GM19395 (cell line): Measurements from ENCODE around the gene TMEM255B.
"Not testable (repeated sequence)": the region's sequence is repeated elsewhere in the genome, so short reads cannot be mapped to it uniquely, and the experiment has no call there.

Source experiments
- ATAC-seq: cut with Tn5 transposase; IDR thresholded peaks from one replicate; pipeline ENCODE4 v1.9.1; 2021; ENCODE audit warnings: mild to moderate bottlenecking, moderate library complexity; ENCODE audit not compliant: unreplicated experiment

TMEM255B gene

DNA sequence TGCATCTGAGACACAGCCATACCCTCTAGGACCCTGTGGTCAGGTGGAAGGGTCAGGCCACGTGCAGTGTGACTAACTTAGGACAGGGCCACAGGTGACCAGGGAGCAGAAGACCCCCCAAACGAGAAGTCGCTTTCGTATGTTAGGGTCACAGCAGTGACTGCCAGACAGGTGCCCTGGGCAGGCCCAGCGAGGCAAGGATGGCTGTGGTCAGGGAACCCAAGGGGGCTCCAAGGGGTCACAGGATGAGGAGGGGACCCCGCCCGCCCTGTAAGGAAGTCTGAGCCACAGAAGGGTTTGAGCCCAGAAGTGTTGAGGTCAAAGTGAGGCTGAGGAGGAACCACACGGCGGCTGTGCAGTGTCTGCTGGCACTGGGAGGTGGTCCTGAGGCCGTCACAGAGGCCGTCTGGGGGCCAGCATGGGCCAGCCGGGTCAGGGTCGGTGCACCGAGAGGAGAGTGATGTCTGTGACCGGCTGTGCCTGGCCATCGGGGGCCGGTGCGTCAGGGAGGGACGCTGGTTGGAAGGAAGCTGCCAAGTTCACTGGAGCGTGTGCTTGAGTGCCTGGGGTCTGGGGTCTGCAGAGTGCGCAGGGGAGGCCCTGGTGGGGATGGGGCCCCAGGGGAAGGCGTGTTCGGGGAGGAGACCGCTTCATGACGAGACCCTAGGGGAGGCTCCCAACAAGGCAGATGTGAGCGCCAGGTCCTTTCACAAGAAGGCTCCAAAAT lies 24.8 kb upstream of the TMEM255B start:
- no peak for ATAC-seq

DNA sequence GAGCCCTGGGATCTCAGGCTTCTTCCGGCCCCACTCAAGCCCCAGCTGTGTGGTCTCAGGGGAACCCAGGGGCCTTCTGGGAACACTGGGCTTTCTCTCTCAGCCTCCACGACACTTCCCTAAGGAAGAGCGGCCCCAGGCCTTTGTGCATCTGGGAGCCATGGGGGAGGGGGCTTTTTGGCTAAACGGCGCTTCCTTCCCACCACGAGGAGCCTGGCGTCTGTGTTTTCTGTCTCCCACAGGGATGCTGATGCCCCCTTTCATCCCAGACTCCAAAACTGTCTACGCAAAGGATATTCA lies 24.2 kb upstream of the TMEM255B start:
- ATAC-seq, result no peak

DNA sequence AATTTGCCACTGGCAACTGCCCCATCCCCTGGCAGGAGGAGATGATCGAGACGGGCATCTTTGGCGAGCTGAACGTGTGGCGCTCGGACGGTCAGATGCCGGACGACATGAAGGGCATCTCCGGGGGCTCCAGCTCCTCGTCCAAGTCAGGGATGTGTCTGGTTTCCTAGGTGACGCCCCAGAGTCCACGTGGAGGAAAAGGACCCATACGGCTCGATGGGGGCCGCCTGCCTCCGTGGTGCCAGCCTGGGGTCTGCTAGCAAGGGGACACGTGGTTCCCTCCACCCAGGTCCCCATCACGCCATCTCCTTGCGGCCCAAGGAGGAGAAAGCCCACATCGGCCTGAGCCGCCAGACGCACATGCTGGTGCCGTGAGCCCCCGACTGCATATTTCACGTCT lies 23.8 kb upstream of the TMEM255B start:
- ATAC-seq, result no peak

DNA sequence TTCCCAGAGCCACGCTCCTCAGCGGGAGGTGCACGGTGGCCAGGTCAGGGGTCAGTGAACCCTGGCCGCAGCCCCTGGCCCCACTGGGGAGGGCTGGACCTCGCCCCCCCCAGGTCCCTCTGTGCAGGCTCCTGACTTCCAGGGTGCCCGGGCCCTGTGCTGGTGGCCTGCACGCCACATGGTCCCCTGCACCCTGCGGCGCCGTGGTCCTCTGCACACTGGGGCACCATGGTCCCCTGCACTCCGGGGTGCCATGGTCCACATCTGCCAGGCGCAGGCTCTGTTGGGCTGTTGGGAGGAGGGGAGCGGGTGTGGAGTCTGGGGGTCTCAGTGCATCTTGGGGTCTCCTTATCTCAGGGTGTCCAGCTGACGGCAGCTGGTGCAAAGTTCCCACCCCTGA lies 23.3 kb upstream of the TMEM255B start:
- ATAC-seq, result no peak

DNA sequence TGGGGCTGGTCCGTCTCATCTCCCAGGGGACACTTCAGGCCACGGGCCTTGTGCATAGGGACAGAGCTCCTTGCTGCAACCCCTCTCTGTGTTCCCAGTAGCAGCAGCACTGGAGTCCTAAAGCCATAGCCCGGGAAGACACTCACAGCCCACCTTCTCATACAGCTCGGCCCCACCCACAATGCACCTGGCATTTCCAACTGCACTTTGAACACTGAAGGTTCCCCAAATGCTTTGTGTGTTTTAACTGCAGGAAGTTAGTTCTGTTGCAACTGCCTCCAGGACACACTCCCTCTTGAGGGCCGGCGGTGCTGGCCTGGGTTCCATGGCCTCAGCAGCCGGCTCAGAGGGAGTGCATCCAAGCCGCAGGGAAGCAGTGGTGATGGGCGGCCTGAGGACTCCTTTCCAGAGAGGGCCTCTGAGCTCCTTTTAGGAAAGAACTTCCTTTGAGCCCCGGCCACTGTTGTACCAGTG lies 22.7 kb upstream of the TMEM255B start:
- no peak for ATAC-seq

DNA sequence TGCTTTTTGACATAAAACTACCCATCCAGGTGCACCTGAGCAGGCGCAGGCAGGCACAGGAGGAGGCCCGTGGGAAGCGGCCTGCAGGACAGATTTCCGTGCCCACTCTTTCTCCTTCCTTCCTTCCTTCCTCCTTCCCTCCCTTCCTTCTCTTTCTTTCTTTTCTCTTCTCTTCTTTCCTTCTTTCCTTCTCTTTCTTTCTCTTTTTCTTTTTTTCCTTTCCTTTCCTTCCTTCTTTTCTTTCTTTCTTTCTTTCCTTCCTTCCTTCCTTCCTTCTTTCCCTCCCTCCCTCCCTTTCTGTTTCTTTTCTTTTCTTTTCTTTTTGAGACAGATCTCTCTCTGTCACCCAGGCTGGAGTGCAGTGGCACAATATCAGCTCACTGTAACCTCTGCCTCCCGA lies 21.2 kb upstream of the TMEM255B start:
- no peak for ATAC-seq

DNA sequence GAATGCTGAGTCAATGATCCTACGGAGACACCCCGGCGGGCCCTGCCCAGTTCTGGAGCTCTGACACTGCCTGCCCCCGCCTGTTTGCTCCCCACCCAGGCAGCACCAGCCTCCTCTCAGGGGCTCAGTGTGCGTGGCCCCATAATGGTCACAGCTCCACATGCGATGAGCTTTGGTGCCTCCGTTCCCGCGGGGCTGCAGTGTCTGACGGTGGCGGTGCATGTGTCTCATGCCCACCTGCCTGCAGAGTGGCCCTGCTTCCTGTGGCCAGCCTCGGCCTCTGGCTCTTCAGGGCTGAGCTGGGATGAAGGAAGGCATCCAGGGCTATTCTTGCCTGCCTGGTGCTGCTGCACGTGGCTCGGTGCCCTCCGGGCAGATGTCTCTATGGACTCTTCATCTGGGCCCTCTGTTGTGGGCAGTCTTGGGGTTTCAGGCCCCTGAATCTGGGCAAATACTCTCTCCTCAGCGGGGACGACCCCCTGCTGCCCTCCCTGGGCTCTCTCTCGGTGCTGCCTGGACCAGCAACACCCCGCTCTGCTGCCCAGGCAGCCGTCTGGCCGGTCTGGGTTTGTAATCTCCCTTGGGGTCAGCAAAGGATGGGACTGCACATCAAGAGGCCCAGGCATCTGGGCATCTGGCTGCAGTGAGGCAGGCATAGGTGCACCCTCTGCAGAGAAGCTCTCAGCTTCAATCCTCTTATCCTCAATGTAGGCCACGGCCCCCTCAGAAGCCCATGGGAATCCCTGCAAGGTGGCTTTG lies 19.3 kb upstream of the TMEM255B start:
- no peak for ATAC-seq

DNA sequence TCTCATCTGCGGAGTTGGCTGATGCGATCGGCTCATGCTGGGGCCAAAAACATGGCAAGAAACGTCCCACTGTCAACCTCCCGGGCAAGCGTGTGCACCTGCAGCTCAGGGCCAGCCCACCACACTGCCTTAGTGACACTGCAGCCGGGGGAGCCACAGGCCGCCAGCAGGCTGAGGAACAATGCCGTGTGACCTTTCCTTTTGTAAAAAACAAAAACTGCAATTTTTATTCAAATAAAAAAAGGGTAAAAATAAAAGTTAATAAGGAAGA lies 18.8 kb upstream of the TMEM255B start:
- ATAC-seq, result no peak

DNA sequence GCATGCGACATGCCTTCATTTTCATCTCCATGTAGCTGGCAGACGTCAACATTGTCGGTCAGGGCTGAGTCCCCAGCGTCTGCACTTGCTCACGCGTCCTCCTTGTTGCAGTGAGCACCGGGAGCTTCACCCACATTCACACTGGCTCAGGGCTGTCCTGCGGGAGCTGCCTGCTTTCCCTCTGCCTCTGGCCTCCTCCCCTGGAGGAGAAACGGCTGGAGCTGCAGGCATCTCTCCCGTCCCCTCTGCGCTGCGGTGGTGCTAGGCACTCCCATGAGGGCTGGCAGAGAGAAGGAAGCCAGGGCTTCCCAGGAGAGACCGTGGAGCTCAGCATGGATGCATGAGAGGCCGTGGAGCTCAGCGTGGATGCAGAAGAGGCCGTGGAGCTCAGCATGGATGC lies 18.4 kb upstream of the TMEM255B start:
- ATAC-seq, result no peak

DNA sequence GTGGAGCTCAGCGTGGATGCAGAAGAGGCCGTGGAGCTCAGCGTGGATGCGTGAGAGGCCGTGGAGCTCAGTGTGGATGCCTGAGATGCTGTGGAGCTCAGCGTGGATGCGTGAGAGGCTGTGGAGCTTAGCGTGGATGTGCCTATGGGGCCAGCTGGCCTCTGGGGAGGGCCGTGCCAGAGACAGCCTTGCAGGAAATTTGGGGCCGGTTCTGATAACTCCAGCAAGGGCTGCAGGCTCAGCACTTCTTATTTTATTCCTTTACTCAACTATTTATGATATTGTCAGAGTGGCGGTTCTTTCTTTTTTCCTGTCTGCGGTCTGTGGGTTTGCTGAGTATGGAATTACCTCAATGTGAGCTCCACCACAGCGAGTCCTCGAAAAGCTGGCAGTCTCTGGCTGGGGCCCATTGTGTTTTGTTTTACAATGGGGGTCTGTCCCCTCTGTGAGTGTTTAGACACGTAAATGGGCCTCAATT lies 17.8 kb upstream of the TMEM255B start:
- no peak for ATAC-seq

DNA sequence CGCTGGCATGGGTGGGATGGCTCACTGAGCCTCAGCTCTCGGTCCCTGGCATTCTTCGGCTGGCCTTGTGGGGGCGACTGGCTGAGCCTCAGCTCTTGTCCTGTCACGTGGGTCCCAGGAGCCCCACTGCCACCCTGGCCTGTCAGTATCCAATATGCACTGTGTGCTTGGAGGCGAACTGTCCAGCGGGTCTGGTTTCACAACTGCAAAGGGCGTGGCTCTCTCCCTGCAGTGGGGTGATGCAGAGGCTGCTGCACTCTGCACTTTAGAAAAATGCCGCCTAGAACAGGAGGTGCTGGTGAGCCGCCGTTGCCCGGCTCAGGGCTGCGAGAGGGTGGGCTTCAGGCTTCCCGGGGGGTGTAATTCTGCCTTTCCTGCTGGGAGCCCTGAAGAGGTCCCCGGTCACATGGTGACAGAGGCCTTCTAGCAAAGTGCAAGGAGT lies 17.0 kb upstream of the TMEM255B start:
- ATAC-seq, result no peak

DNA sequence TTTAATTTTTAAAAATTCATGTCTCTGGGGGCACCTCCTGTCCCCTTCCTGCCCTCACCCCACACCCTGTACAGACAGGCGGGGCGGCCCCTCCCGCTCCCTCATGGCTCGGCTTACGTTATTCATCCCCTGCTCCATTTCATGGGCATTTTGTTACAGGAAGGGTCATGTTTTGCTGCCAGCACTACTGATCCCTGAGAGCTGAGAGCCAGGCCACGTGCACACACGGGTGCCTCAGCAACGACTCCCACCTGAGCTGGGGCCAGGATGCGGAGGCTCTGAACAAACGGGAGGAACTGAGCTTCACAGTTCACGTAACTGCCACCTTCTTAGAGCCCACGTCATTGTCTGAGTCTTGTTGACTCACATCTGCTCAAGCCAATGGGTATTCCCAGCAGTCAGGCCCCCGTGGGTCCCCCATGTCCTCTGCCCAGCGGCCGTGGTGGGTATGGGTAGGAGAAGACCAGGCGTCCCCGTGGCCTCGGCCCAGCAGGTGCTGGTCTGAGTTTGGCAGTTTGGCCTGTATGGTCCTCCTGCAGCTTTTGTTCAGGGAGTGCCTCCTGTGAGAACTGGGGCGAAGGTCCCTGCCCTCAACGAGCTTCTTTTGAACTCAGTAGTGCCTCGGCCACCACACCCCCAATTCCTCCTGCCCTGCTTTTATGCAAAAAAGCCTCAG lies 16.4 kb upstream of the TMEM255B start:
- no peak for ATAC-seq

DNA sequence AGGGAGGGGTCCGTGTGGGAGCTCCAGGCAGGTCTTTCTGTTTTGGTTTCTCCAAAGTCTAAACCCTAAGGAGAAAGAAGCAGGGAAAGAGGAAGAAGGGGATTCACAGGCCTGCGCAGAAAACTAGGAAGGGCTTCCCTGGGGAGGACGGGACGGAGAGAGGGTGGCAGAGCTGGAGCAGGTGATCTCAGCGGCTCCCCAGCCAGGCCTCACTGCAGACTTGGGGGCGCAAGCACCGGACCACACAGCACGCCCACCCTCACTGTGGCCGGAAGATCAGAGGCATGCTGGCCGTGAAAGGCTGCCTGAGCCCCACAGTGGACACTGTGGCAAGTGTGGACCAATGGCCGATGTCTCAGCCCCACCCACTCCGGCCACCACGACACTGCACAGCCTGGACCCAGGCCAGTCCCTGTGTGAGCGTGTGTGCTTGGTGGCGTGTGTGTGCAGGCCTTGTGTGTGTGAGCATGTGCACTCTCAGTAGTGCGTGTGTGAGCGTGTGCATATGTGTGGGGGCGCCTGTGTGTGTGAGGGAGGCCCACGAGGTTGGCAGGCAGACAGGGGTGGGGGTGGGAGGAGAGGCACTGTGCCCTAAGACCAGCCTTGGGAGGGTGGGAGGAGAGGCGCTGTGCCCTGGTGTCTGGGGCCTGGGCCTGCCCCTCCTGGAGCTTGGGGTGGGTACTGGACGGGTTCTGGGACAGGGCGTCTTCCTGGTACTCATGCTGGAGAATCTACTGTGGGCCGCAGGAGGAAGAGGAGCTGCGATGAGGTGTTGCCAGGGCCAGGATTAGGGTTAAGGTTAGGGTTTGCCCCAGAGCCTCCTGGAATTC lies 15.4 kb upstream of the TMEM255B start:
- no peak for ATAC-seq

DNA sequence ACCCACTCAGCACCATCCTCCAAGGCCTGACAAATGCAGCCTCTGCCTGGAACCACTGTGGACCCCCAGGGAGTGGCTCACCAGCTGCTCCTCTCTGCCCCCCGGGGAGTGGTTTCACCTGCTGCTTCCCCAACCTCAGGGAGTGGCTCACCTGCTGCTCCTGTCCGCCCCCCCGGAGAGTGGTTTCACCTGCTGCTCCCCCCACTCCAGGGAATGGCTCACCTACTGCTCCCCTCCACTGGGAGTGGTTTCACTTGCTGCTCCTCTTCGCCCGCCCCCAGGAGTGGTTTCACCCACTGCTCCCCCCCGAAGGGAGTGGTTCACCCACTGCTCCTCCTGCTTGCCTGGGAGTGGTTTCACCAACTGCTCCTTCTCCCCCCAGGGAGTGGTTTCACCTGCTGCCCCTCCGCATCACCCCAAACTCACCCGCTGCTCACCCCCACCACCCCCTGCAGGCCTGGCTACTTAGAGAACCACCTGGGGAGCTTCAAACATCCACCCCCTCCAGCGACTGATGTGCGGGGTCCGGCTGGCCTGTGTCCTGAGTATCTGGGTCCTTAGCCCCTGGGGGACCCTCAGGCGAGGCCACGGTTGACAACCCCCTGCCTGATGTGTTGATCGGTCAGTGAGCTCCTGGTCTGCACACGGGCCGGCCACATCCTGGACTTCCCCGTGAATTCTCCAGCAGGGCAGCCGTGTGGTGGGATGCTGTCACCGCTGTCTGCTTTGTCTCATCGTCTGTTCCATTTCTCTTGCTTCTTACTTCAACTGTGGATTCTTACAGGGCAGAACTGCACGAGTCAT lies 14.6 kb upstream of the TMEM255B start:
- no peak for ATAC-seq

DNA sequence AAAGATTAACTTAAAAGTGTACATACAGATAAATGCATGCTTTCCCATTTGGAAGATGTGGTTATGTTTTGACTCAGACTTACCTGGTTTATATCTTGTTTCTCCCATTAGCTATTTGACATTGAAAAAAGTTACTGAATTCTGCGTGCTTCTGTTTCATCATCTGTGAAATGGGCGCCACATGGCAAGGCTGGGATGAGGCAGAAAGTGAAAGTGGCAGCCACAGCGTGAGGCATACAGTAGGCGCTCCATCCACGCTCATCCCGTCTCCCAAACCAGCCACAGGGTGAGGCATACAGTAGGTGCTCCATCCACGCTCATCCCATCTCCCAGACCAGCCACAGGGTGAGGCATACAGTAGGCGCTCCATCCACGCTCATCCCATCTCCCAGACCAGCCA lies 14.0 kb upstream of the TMEM255B start:
- no peak for ATAC-seq

DNA sequence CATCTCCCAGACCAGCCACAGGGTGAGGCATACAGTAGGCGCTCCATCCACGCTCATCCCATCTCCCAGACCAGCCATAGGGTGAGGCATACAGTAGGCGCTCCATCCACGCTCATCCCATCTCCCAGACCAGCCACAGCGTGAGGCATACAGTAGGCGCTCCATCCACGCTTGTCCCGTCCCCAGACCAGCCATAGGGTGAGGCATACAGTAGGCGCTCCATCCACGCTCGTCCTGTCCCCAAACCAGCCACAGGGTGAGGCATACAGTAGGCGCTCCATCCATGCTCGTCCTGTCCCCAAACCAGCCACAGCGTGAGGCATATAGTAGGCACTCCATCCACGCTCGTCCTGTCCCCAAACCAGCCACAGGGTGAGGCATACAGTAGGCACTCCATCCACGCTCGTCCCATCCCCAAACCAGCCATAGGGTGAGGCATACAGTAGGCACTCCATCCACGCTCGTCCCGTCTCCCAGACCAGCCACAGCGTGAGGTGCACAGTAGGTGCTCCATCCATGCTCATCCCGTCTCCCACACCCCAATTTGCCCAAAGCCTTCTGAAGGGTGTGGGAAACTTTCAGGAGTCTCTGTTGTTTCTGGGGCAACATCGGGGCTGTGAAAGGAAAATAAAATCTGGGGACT lies 13.4 kb upstream of the TMEM255B start:
- not testable (repeated sequence) for ATAC-seq

DNA sequence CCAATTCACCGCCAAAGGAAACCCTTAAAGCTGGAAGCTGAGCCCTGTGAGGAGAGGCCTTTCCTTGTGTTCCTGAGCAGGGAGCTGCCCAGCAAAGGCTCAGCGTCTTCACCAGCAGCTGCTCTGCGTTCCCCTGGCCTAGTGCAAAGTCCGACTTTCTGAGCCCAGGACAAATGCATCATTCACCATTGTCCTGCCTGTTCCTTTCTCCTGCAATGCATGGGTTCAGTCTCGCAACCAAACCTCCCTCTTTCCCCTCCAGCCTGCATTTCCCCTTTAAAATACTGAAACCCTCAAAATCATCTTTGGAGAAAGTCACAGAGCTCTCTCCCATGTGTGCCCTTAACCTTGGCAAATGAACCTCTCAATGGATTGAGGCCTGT lies 12.9 kb upstream of the TMEM255B start:
- no peak for ATAC-seq

DNA sequence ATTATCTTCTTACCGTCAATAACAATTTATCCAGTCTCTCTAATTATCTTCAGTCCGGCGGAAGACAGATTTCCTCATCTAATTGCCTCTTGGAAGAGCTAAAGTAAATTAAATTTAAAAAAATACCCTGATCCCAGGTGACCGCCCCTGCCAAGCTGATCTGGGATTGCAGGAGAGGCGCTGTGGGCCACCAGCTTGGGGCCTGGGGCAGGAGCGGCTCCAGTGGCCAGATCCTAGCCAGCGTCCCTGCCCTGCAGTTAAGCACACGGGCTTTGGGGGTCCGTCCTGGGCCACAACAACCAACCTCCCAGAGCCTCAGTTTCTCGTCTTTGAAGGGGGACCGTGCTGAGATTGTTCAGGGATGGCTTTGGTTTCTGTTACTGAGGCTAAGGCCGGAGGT lies 12.4 kb upstream of the TMEM255B start:
- no peak for ATAC-seq

DNA sequence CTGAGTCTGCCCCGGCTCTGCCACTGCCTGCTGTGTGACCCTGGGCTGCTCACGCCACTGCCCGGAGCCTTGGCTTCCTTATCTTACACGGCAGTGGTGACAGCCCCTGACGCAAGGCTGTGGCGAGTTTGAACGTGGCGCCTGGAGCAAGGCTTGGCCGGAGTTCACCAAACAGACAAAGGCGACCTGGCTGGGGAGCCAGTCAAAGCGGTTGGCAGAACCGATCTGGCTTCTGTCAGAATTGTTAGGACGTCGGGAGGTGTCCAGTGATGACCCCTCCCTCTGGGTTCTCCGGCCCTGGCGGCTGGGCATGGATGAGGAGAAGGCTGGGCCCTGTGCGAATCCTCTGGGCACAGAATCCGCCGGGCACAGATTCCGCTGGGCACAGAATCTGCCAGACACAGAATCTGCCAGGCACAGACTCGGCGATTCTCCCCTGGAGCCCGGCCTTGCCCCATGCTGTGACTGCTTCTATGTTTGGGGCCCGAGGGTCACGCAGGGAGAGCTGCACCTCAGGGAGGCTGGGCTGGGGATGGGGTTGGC lies 11.7 kb upstream of the TMEM255B start:
- no peak for ATAC-seq
